GM18870 (cell line): ENCODE results near the gene BTBD10.
A peak's percentile ranks its signal among the peaks of the same experiment; 100 is the strongest.

ENCODE experiments used
- ATAC-seq: cut with Tn5 transposase; IDR thresholded peaks from one replicate; pipeline ENCODE4 v1.9.1; 2021; ENCODE audit warnings: moderate library complexity; ENCODE audit not compliant: unreplicated experiment

Gene BTBD10

DNA sequence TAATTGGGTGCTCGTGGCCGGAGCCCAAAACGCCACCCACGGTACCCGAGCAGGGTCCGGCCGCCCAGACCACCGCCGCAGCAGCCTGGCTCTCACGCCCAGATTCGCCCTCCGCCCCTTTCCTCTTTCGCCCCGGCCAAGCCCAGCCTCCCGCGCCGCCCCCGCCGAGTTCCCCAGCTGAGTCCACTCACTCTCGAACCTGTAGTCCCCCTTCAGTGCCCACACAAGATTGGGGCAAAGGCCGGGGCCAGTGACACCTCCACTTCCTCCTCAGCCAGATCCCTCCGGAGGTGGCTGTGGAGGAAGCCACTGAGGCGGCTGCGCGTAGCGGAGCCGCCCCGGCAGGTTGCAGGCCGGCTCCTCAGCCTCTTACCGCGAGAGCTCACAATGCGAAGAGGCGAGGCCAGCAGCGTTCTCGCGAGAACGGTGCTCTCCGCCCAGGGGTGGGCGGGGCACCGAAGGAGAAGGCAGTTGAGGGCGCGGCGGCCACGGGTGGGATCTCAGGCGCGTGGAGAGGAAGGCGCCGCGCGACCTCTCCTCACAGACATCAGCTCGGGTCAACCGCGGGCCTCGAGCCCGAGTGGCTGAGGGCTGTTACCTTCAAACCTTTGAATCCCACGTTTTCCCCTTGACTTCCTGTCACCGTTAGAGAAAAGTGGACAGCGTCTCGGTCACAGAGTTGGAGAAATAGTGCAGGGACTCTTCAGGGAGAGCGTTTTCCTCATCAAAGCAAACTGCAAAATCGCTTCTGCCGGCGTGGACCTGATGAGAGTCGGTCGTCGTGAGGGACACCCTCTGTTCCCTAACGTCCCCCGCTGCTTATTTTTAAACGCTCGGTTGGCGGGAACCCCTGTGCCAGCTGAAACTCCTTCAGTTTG, at the start of gene BTBD10:
TSS of gene BTBD10 (minus strand) at position 322 of the 878 bp plus-strand sequence. CDS start 18,098 bp downstream, outside the sequence.
- peak; percentile 82 for ATAC-seq

DNA sequence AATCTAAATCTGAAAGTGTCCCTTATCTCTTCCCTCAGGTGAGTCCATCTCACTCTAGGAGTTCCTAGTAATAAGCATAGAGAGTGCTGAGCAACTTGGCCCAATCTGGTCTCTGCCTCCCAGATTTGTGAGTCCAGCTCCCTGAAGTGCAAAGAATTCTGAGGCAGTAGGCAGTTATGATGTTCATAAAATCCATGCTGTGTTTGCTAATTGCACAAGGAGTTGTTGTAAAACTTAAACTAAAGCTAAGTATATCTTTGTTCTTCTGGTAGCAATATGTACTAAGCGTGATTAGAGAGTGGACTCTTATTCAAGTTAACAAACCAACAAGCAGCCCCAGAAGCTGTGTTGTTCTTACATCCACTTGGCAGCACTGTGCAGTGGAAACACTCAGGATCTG, 40.4 kb upstream of the BTBD10 start:
- no peak for ATAC-seq

DNA sequence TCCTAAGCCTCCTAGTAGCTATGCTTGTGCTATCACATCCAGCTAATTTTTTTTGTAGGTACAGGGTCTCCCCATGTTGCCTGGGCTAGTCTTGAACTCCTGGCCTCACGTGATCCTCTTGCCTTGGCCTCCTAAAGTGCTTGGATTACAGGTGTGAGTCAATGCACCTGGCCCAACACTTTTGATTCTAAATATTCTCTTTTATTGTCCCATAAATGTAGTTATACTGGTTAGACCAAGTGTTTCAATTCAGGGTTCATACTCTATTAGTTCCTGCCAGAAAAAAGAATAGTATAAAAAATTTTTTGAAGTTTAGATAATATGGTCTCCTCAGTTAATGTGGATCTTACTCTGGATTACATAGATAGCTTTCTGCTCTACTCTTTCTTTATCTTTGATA, 39.5 kb upstream of the BTBD10 start:
- ATAC-seq, result no peak

DNA sequence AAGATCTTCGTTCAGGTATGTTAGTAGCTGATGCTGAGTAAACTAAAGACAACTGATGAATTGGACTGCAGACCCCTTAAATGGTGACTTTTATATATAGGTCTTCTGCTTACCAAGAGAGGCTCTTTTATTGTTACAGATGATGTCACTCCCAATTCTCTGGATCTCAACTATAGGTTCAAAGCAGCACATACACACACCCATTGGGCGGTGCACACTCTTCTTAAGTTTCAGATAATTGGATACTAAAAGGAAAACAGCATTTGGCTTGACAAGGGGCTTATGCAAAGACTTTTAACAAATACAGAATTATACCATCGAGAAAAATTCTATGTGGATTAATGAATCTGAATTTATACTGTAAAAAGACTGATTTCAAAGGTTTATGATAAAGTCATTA, 32.9 kb upstream of the BTBD10 start, which contains the start of gene PTH:
TSS of gene PTH (minus strand) at position 69 of the 400 bp plus-strand sequence. CDS start 3,142 bp downstream, outside the sequence.
- ATAC-seq, result no peak

DNA sequence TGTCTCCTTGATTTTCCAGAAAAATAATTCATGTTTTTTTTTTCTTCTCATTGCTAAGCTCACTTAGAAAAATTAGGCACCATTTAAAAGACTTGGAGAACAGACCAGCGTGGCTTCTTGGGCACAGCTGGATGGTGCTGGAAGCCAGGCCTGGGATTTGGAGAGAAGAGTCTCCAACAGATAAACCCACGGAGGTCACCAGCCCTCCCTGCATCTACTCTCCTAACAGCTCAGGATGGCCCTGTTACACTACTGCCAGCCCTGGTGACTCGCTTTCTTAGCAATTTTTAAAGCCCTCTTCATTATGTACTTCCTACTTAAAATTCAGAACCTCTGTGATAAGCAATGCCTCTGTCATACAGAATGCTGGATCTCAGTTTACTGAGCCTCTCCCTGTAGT, 31.0 kb upstream of the BTBD10 start:
- ATAC-seq, result no peak

DNA sequence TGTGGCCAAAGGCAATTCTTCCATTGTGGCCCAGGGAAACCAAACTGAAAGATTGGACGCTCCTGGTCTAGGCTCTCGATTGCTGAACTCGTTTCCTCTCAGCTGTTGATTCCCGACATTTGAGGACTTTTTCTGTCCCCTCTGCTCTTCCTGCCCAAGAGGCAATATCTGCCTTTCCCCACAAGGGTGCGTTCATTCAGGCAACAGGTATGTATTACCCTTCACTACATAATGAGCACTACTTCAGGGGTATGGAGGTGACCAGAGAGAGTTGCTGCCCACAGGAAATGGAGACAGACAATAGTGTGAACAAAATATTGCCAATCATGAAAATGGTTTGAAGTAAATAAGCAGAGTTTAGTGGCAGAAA, 24.6 kb upstream of the BTBD10 start:
- ATAC-seq, result peak; percentile 76

DNA sequence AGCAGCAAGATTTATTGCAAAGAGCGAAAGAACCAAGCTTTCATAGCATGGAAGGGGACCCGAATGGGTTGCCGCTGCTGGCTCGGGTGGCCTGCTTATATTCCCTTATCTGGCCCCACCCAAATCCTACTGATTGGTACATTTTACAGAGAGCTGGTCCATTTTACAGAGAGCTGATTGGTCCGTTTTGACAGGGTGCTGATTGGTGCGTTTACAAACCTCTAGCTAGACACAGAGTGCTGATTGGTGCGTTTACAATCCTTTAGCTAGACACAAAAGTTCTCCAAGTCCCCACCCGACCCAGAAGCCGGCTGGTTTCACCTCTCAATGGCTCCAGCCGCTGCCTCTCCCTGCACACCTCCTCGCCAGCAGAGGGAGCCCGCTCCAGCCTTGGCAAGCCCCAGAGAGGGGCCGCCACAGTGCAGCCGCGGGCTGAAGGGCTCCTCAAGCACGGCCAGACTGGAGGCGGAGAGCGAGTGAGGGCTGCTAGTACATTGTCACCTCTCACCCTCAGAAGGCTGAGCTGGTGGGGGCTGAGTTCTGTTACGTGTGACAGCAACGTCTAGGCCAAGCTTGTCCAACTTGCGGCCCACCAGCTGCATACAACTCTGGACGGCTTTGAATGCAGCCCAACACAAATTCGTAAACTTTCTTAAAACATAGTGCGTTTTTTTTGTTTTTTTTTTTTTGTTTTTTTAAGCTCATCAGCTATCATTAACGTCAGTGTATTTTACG, 24.1 kb upstream of the BTBD10 start:
- peak; percentile 68 for ATAC-seq

DNA sequence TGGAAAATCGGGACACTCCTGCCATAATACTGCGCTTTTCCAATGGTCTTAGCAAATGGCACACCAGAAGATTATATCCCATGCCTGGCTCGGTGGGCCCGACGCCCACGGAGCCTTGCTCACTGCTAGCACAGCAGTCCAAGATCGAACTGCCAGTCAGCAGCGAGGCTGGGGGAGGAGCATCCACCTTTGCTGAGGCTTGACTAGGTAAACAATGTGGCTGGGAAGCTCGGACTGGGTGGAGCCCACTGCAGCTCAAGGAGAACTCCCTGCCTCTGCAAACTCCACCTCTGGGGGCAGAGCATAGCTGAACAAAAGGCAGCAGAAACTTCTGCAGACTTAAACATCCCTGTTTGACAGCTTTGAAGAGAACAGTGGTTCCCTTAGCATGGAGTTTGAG, 17.2 kb upstream of the BTBD10 start:
- no peak for ATAC-seq

DNA sequence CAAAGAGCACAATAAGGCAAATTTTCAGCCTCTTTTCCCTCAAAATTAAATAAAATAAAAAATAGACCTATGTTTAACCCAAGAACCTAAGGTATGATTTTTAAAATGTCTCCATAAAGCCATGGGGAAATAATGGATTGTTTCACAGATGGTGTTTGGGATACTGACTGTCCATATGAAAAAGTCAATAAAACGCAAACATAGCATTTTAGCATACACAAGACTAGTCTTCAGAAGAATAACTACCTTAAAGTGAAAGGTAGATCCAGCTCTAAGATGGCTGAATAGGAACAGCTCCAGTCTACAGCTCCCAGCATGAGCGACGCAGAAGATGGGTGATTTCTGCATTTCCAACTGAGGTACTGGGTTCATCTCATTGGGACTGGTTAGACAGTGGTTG, 16.7 kb upstream of the BTBD10 start:
- no peak for ATAC-seq

DNA sequence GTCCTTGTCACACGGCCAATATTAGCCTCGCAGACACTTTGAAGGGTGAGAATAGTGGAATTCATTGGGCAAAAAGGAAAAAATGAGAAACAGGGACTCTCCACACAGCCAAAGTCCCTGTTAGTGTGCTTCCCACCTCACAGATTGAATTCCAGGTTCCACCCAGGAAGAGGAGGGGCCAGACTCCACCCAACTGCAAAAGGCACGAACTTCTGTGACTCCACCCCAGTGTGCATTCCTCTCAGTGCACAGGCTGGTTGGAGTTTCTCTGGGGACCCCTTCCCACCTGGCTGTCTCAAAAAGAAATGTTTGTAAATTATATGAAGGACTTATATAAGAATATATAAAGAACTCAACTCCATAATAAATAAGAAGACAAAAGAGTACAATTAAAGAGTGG, 12.1 kb upstream of the BTBD10 start:
- ATAC-seq, result no peak

DNA sequence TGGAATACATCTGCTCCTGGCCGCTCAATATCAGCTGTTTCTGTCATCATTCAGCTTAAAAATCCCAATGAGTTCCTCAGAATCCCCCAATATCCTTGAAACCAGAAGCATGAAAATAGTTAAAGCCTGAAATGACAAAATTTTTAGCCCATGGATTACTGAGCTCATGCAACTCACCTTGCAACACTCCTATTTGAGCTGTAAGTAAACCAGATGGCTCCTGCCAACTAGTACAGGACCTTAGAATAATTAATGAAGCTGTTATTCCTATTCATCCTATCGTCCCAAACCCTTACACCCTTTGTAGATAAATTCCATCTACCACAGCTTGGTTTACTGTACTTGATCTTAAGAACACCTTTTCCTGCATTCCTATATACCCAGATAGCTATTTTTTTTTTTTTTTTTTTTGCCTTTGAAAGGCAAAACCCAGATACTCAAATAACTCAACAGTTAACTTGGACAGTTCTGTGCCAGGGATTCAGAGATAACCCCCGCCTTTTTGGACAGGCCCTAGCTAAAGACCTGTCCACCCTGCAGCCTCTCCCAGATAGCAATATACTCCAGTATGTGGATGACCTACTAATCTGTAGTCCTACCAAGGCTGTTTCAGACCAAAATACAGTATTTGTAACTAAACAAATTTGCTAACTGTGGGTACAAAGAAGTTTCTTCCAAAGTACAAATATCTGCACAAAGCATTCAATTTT, 10.1 kb upstream of the BTBD10 start:
- ATAC-seq, result no peak

DNA sequence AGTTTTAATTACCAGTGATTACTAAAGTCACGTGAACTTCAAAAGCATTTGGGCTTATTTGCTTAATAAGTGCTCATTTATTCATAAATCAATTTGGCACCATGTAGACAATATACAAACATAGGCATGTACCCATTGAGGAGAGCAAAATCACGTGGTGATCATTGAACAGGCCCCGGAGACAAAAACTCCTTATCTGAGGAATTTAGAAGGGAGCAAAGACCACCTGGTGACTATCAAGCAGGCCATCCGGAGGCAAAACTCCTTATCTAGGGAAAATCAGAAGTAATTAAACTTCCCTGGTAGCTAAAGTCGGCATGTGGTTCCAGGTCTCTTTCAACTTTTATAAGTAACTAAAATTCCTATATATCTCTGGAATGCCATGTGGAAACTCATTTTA, 5.7 kb upstream of the BTBD10 start:
- no peak for ATAC-seq

DNA sequence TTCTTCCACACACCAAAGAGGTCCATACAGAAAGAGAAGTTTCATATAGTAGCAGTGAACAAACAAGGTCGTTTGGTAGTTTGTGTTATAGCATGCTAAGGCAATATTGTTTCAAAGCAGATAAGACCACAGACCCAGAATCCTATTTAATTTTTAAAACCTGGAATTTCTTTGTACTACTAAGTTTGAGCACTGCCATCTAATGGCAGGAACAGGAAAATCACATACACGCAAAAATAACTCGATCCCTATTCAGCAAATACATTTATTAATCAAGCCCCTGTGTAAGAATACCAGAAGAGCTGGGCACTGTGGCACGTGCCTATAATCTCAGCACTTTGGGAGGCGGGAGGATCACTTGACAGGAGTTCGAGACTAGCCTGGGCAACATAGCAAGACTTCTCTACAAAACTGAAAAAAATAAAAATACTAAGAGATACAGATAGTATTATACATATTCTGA, 2.9 kb upstream of the BTBD10 start:
- no peak for ATAC-seq

DNA sequence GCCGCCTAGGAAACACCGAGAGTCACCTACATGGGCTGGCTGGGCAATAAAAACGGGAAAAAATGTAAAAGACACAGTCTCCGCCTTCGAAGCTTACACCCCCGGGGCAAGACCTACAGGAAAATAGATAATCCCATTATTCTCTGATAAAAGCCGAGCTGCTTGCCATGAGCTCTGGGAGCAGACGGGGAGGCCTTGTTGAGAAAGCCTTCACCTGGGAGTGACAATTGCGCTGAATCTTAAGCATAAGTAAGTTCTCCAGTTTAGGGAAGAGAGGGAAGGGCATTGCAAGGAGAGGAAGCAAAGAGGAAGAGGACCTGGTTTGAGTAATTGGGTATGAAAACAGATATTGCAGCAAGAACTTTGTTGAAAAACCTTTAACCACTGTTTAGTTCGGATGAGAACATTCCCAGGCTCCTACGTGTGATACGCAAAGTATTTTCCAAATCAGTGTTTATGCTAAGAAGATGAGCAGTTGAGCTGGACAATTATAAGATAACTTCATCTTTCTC, 813 bp upstream of the BTBD10 start:
- ATAC-seq, result no peak

DNA sequence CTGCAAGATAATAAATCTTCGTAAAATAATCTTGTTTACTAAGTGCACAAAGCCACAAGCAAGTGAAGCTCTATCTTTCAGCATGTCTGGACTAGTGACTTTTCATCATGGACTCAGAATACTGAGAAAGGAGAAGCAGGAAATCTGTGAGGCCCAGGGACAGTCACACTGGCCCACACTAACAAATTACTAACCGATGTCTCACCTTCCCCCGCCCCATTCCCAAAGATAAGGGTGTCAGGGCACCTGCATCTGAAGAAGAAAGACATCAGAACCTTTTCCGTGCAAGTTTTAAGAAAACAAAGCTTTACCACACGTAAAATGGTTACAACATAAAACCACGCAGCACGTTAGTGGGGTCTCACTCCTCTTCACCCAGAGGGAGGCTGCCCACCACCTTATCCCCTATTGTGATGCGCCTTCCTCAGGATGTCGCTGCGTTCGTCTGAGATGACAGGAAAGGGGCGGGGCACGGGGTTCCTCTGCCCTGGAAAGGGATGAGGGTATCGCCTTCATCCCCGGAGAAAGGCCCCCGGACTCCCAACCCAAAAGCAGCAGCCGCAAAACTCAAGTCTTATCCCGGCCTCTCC, 616 bp downstream of the BTBD10 start:
- peak; percentile 40 for ATAC-seq

DNA sequence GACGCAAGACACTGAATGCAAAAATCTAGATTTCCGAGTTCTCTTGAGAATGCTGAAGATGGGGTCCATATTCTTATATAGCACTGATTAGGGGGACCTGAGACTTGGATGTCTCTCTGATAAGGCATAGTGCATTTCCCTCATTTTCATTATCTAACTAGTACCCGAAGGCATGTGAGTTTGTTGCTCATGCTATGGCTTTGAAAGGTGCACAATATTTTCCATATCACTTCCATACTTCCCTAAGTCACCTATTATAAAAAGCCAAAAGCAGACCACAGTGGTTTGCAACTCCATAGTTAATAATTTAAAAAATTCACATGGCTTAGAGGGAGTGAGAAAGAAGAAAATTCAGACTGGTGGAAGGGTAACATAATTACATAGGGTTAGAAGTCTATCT, 1.7 kb downstream of the BTBD10 start:
- no peak for ATAC-seq

DNA sequence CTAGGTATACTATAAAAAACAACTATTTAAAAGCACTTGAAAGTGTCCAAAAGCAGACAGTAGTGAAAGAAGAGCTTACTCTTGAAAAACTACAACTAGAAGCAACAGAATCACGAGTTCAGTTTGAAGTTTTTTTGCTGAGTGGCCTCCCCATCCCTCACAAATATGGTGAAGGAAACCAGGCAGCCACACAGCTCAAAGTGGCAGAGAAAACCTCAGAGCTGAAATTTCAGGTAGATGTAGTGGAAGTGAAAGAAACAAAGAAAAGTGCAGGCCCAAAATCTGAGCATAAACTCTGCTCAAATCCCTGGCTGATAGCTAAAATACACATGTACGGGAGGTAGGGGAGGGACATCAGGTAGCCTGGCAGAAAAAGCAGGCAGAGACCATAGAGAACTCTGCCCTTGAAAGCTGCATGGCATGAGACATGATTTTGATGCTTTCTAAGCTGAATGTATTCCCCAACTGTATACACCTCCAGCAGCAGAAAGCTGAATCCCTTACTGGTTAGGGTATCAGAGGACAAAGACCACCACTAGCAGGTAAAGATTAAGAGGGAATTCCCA, 12.1 kb downstream of the BTBD10 start:
- no peak for ATAC-seq

DNA sequence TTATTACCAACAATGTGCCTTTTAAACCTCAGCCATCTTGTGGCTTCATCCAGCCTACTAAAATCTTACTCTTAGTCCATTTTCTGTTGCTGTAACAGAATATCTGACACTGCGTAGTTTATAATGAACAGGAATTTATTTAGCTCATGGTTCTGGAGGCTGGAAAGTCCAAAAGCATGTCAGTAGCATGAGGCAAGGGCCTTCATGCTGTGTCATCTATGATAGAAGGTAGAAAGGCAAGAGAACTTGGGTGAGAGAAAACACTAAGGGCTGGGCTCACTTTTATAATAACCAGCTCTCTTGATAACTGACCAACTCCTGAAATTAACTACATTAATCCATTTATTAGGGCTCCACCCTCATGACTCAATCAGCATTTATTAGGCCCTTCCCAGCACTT, 13.5 kb downstream of the BTBD10 start:
- ATAC-seq, result no peak

DNA sequence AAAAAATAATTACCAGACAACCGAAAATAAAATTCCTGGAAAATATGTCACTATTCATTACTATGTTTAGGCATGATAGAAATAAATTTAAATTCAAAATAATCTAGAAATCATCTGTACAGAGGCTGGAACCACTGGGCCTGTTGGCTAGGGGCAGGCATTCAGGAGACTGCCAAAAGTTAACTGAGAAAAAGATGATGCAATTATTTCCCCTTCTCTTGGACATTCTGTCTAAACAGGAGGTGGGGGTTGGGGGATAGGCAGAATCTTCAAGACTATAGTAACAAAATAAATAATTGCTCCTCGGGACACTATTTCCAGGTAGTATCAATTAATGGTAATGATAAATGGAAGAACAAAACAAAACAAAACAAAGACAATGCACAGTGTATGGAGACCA, 14.1 kb downstream of the BTBD10 start:
- ATAC-seq, result no peak

DNA sequence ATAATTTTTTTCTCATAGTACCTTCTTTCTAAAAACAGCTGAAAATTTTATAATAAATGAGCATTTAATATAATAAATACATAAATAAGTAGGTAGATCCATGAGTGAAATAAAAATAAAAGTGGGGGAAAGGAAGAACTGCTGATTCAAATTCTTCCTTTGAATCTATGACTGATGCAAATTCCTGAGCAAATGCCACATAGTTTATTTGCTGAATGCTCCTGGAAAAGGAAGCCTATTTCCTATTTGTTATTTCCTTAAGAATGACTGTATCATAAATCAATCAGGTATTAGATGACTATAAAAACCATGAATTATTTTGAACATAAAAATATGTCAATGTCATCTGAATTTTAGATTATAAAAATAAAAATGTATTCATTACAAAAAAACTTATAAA, 16.6 kb downstream of the BTBD10 start:
- no peak for ATAC-seq

DNA sequence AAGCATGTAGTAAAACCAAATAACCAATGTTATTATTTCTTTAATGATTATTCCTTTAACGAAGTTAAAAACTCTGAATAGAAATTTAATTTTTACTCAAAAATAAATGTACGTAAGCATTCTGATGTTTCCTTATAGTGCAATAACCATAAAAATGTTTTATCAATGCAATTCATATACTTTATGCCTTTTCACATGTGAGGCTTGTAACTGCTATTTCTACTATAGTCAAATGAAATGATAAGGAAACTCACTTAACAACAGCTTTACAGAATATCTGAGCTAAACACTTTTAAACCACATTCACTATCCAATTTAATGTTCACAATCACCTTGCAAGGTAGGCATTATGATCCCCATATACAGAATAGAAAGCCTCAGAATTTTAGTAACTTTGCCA, 17.4 kb downstream of the BTBD10 start:
- no peak for ATAC-seq
